H1 (cell line): ENCODE measurements around the gene CENPA. TPM values are rescaled to one million over a fixed set of nuclear protein-coding genes. Genes with fewer than 3 reads are reported as not detected.

Source experiments
- CTCF ChIA-PET: fragments of 300-600 bp; sonication (Branson Sonifier 250); formaldehyde crosslinking; loops from one replicate; lab custom pipeline; 2021; ENCODE audit not compliant: partially characterized antibody; lab: Charles Lee
- POLR2A ChIA-PET: fragments of 300-600 bp; sonication (Branson Sonifier 250); formaldehyde crosslinking; loops from one replicate; lab custom pipeline; 2021; ENCODE audit warnings: inconsistent platforms; ENCODE audit not compliant: partially characterized antibody; lab: Charles Lee
- DNase-seq, 2 experiments: peaks; one replicate each; pipeline versions ENCODE4 v3.0.0 to v3.0.0-alpha.2; 2010 to 2022; ENCODE audit warnings: low spot score in 2 of 2, low read depth in 1 of 2, mixed read lengths in 1 of 2
- FAIRE-seq: peaks from 2 replicates; lab custom pipeline; 2011; peaks lifted over from hg19 to GRCh38; lab: Jason Lieb, UNC
- H2AFZ ChIP-seq: 2 replicates; pipeline ENCODE4 v1.8.1; 2012; ENCODE audit warnings: low read length, inconsistent platforms
- H2AK5ac ChIP-seq: 2 replicates; pipeline ENCODE4 v1.6.1; 2013; ENCODE audit warnings: low read depth, low read length
- H2BK120ac ChIP-seq: replicated peaks from 2 replicates; pipeline ENCODE3; 2013; ENCODE audit warnings: low read depth, low read length, inconsistent platforms
- H2BK12ac ChIP-seq: 2 replicates; pipeline ENCODE4 v1.6.1; 2013; ENCODE audit warnings: low read depth, low read length
- H2BK15ac ChIP-seq: 2 replicates; pipeline ENCODE4 v1.6.1; 2013; ENCODE audit warnings: low read length
- H2BK20ac ChIP-seq: 2 replicates; pipeline ENCODE4 v1.6.1; 2013; ENCODE audit warnings: low read length
- H2BK5ac ChIP-seq: 2 replicates; pipeline ENCODE4 v1.6.1; 2013; ENCODE audit warnings: low read depth, low read length
- H3K14ac ChIP-seq: 2 replicates; pipeline ENCODE4 v1.6.1; 2013; ENCODE audit warnings: inconsistent platforms; ENCODE audit not compliant: insufficient read length
- H3K18ac ChIP-seq: 2 replicates; pipeline ENCODE4 v1.6.1; 2013; ENCODE audit warnings: low read length; ENCODE audit errors: extremely low read depth
- H3K23ac ChIP-seq: 2 replicates; pipeline ENCODE4 v1.6.1; 2013; ENCODE audit warnings: inconsistent platforms; ENCODE audit not compliant: insufficient read length
- H3K23me2 ChIP-seq: 2 replicates; pipeline ENCODE4 v1.6.1; 2013; ENCODE audit warnings: low read depth, low read length
- H3K27ac ChIP-seq: 2 replicates; pipeline ENCODE4 v1.6.1; 2011; ENCODE audit warnings: low read depth, low read length, inconsistent platforms
- H3K27me3 ChIP-seq, 4 experiments: replicated peaks in 1 of 4; 1 replicate in 1 of 4; 2 replicates in 3 of 4; pipeline versions ENCODE4 v1.6.1 to v1.8.1; 2011 to 2013; ENCODE audit warnings: low read length in 3 of 4, mild to moderate bottlenecking in 3 of 4, inconsistent platforms in 2 of 4, mixed read lengths in 2 of 4, moderate library complexity in 1 of 4; ENCODE audit not compliant: control insufficient read depth in 3 of 4, insufficient read depth in 3 of 4; ENCODE audit errors: extremely low read depth in 1 of 4
- H3K36me3 ChIP-seq, 4 experiments: 2 replicates each; pipeline versions ENCODE4 v1.6.1 to v1.8.1; 2011 to 2013; ENCODE audit warnings: mild to moderate bottlenecking in 4 of 4, low read length in 3 of 4, moderate library complexity in 2 of 4, control low read depth in 1 of 4, inconsistent platforms in 1 of 4; ENCODE audit not compliant: insufficient read depth in 4 of 4, control insufficient read depth in 2 of 4
- H3K4ac ChIP-seq: replicated peaks from 2 replicates; pipeline ENCODE3; 2013; ENCODE audit warnings: low read length, low read depth, mixed read lengths, inconsistent platforms; ENCODE audit not compliant: insufficient read length
- H3K4me1 ChIP-seq, 4 experiments: replicated peaks in 1 of 4; 1 replicate in 1 of 4; 2 replicates in 3 of 4; pipeline versions ENCODE4 v1.6.1 to v1.8.1; 2011 to 2013; ENCODE audit warnings: low read length in 3 of 4, inconsistent platforms in 2 of 4, mixed read lengths in 1 of 4; ENCODE audit not compliant: insufficient read depth in 4 of 4, control insufficient read depth in 3 of 4
- H3K4me2 ChIP-seq, 2 experiments: 2 replicates each; pipeline versions ENCODE4 v1.6.1 to v1.8.1; 2011 to 2013; ENCODE audit warnings: low read depth in 2 of 2, low read length in 2 of 2, control low read depth in 1 of 2, inconsistent platforms in 1 of 2, mild to moderate bottlenecking in 1 of 2; ENCODE audit not compliant: insufficient read depth in 1 of 2
- H3K4me3 ChIP-seq, 4 experiments: fragments of 200-600, 300-600 bp in 1 of 4; sonication (generic), shearing (Covaris generic), sonication (Bioruptor Twin) in 1 of 4; 2 replicates each; pipeline versions ENCODE4 v1.5.1 to v1.8.1; 2011 to 2016; ENCODE audit warnings: low read length in 4 of 4, low read depth in 3 of 4, control low read depth in 2 of 4, inconsistent platforms in 2 of 4, mild to moderate bottlenecking in 2 of 4, mixed read lengths in 1 of 4, moderate library complexity in 1 of 4; ENCODE audit not compliant: insufficient read depth in 2 of 4; ENCODE audit errors: extremely low read depth in 1 of 4
- H3K56ac ChIP-seq: replicated peaks from 2 replicates; pipeline ENCODE3; 2013; ENCODE audit warnings: low read depth, mild to moderate bottlenecking, mixed read lengths, low read length, inconsistent platforms; ENCODE audit not compliant: insufficient read length
- H3K79me1 ChIP-seq: 2 replicates; pipeline ENCODE4 v1.6.1; 2013; ENCODE audit warnings: low read depth, low read length, control low read depth
- H3K79me2 ChIP-seq, 2 experiments: 2 replicates each; pipeline versions ENCODE4 v1.6.1 to v1.8.1; 2012 to 2013; ENCODE audit warnings: low read length in 2 of 2, mild to moderate bottlenecking in 2 of 2, inconsistent platforms in 1 of 2; ENCODE audit not compliant: insufficient read depth in 2 of 2, control insufficient read depth in 1 of 2
- H3K9ac ChIP-seq, 4 experiments: replicated peaks in 1 of 4; 1 replicate in 1 of 4; 2 replicates in 3 of 4; pipeline versions ENCODE4 v1.6.1 to v1.8.1; 2011 to 2013; ENCODE audit warnings: low read depth in 3 of 4, low read length in 3 of 4, control low read depth in 2 of 4, mild to moderate bottlenecking in 2 of 4, moderate library complexity in 2 of 4, inconsistent platforms in 1 of 4; ENCODE audit errors: extremely low read depth in 1 of 4
- H3K9me3 ChIP-seq, 2 experiments: 2 replicates each; pipeline versions ENCODE4 v1.6.1 to v1.8.1; 2012 to 2013; ENCODE audit warnings: mild to moderate bottlenecking in 2 of 2, moderate library complexity in 2 of 2, control low read depth in 1 of 2, inconsistent platforms in 1 of 2, low read depth in 1 of 2, low read length in 1 of 2, mixed read lengths in 1 of 2; ENCODE audit not compliant: insufficient read depth in 2 of 2
- H4K20me1 ChIP-seq, 2 experiments: replicated peaks in 1 of 2; 2 replicates each; pipeline versions ENCODE3 to v1.8.1; 2011 to 2013; ENCODE audit warnings: inconsistent platforms in 2 of 2, low read length in 2 of 2, mild to moderate bottlenecking in 1 of 2; ENCODE audit not compliant: insufficient read depth in 2 of 2, control insufficient read depth in 1 of 2
- H4K5ac ChIP-seq: 2 replicates; pipeline ENCODE4 v1.6.1; 2013; ENCODE audit warnings: low read length, low read depth, mixed read lengths, inconsistent platforms; ENCODE audit not compliant: insufficient read length
- H4K8ac ChIP-seq: 2 replicates; pipeline ENCODE4 v1.8.0; 2013; ENCODE audit warnings: mild to moderate bottlenecking, moderate library complexity, low read length, inconsistent platforms; ENCODE audit not compliant: insufficient read depth; ENCODE audit errors: extremely low read depth
- H4K91ac ChIP-seq: replicated peaks from 2 replicates; pipeline ENCODE3; 2013; ENCODE audit warnings: low read length, mixed read lengths, inconsistent platforms; ENCODE audit not compliant: insufficient read length
- EZH2 ChIP-seq: fragments of 200-600 bp; sonication (generic); IDR thresholded peaks from 2 replicates; pipeline ENCODE4 v1.7.1; 2012; ENCODE audit warnings: low read depth, mild to moderate bottlenecking, moderate library complexity, low read length, inconsistent platforms; ENCODE audit not compliant: severe bottlenecking
- GTF2F1 ChIP-seq: IDR thresholded peaks from 2 replicates; pipeline ENCODE4 v1.6.1; 2012; ENCODE audit warnings: low read depth, low read length, improper control_type of control experiment, borderline replicate concordance
- HDAC2 ChIP-seq, 2 experiments: fragments of 300-600 bp in 1 of 2; sonication (generic) in 1 of 2; IDR thresholded peaks; 2 replicates each; pipeline ENCODE4 v1.6.1; 2011 to 2012; ENCODE audit warnings: low read depth in 2 of 2, low read length in 2 of 2, mild to moderate bottlenecking in 2 of 2, moderate library complexity in 2 of 2, borderline replicate concordance in 1 of 2, inconsistent platforms in 1 of 2
- POU5F1 ChIP-seq: IDR thresholded peaks from 2 replicates; pipeline ENCODE4 v1.6.1; 2011; ENCODE audit warnings: low read depth, mild to moderate bottlenecking, low read length, moderate library complexity
- RBBP5 ChIP-seq: IDR thresholded peaks from 2 replicates; pipeline ENCODE4 v1.7.1; 2012; ENCODE audit warnings: low read depth, mild to moderate bottlenecking, inconsistent platforms, low read length, moderate library complexity, borderline replicate concordance
- SUZ12 ChIP-seq: fragments of 200-600 bp; sonication (generic); IDR thresholded peaks from 2 replicates; pipeline ENCODE4 v1.6.1; 2012; ENCODE audit warnings: mild to moderate bottlenecking, inconsistent platforms, low read length, moderate library complexity, mixed read lengths
- TCF12 ChIP-seq: IDR thresholded peaks from 2 replicates; pipeline ENCODE4 v1.6.1; 2011; ENCODE audit warnings: low read depth, mild to moderate bottlenecking, low read length
- USF2 ChIP-seq: IDR thresholded peaks from 2 replicates; pipeline ENCODE4 v1.6.1; 2011; ENCODE audit warnings: low read length, improper control_type of control experiment
- WGBS, 2 experiments: shearing (Covaris generic) in 1 of 2; methylation state at CpG; one replicate each; pipeline versions ENCODE4 v1.1.6 to v1.1.7; 2013 to 2015; ENCODE audit warnings: low lambda C conversion rate in 2 of 2, mixed read lengths in 2 of 2, inconsistent platforms in 1 of 2, low coverage in 1 of 2, missing lambda C conversion rate in 1 of 2; ENCODE audit not compliant: insufficient replicate concordance in 2 of 2, insufficient coverage in 1 of 2, insufficient read length in 1 of 2; ENCODE audit errors: extremely low coverage in 1 of 2, missing lambda C conversion rate in 1 of 2; 5-methylcytosine and 5-hydroxymethylcytosine counted together
- polyA plus RNA-seq, 7 experiments: library from polyadenylated mRNA; depleted of rRNA in 3 of 7; stranded (reverse) in 5 of 7; unstranded in 2 of 7; fragments of >200 nt in 5 of 7; fragments of 200-250 nt in 2 of 7; gene quantifications; 1 replicate in 5 of 7; 2 replicates in 1 of 7; 4 replicates in 1 of 7; pipeline versions ENCODE4 v1.2.1 to v1.2.3, GENCODE V29; 2011 to 2013; ENCODE audit warnings: missing spikeins in 2 of 7, mixed read lengths in 2 of 7
- total RNA-seq: library from RNA; stranded (reverse); fragmentation: NEBNext Ultra II Directional; extraction: Animal tissue kit (Norgen Biotek cat#: 25700); gene quantifications from 2 replicates; pipeline ENCODE4 v1.2.1, GENCODE V29; 2021

Gene CENPA
- total and polyA plus RNA-seq, 2 of the 8 experiments (the other 6 are each of a cell fraction or from before 2014, with no cell fraction given), result 19.4 to 30.9 TPM

DNA sequence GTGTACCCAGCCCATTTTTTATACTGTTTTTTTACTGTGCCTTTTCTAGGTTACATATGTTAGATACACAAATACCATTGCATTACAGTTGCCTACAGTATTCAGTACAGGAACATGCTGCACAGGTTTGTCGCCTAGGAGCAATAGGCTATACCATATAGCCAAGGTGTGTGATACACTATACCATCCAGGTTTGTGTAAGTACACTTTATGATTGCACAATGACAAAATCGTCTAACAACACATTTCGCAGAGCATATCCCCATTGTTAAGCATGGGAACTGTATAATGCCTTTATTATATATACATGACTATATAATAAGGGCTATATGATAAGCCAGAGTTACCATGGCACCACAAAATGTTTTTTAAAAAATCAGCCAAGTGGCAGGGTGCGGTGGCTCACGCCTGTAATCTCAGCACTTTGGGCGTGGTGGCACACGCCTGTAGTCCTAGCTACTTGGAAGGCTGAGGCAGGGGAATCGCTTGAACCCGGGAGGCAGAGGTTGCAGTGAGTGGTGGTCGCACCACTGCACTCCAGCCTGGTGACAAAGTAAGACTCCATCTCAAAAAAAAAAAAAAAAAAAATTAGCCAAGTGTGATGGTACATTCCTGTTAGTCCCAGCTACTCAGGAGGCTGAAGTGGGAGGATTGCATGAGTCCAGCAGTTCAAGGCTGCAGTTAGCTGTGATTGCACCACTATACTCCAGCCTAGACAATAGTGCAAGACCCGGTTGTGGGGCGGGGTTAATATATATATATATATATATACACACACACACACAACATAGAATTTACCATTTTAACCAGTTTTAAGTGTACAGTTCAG, 2.8 kb upstream of the CENPA start:
- H3K27ac ChIP-seq, result no peak overlapping the region
- peaks cover 0 to 2% of the 10 kb centered on the region in 2 experiments for H4K20me1 ChIP-seq
- H2AK5ac ChIP-seq, result no peak overlapping the region
- H3K79me1 ChIP-seq, result peaks cover 2% of the 10 kb centered on the region; the same call in 1 of the 2 replicates
- H2BK12ac ChIP-seq, result no peak overlapping the region
- H2AFZ ChIP-seq, result no peak overlapping the region
- peaks cover 0 to 7% of the 10 kb centered on the region in 2 experiments; a peak in 2 of 4 replicates for H3K79me2 ChIP-seq
- no peak overlapping the region for H3K9ac ChIP-seq
- H3K4me2 ChIP-seq, result no peak overlapping the region
- no peak overlapping the region for H3K14ac ChIP-seq
- H3K23ac ChIP-seq, result no peak overlapping the region
- no peak overlapping the region for H4K5ac ChIP-seq
- no peak overlapping the region for H3K4me3 ChIP-seq
- peaks cover 0 to 5% (median 4%) of the 10 kb centered on the region in 4 experiments; a peak in 2 of 7 replicates for H3K27me3 ChIP-seq
- no peak overlapping the region for H2BK5ac ChIP-seq
- WGBS, 2 experiments, result 91% methylated on average over 12 of the region's 12 CpGs; no CpG with 5 or more reads in 1 of the 2 experiments
- H3K9me3 ChIP-seq, result no peaks in the 10 kb centered on the region
- FAIRE-seq (no peak), DNase-seq (no peak)
- no peak overlapping the region for H2BK15ac ChIP-seq
- POLR2A ChIA-PET, result interaction anchor here (0.6 to 0.7 kb wide), 2 partner anchors 25 to 190 kb away, joined by 3 read pairs; no protein-coding TSS in a partner anchor
- H3K56ac ChIP-seq, result no peak overlapping the region
- H3K4ac ChIP-seq, result no peak overlapping the region
- H3K23me2 ChIP-seq, result peaks cover 8% of the 10 kb centered on the region
- H4K91ac ChIP-seq, result no peak overlapping the region
- H3K18ac ChIP-seq, result no peak overlapping the region
- no peak overlapping the region for H2BK20ac ChIP-seq
- peaks cover 0 to 1% (median 0%) of the 10 kb centered on the region in 4 experiments; a peak in 2 of 7 replicates for H3K4me1 ChIP-seq
- H3K36me3 ChIP-seq, result peaks cover 2 to 4% (median 3%) of the 10 kb centered on the region in 4 experiments; a peak in 4 of 8 replicates
- H4K8ac ChIP-seq, result no peak overlapping the region
- CTCF ChIA-PET, result interaction anchor here (0.6 to 2.2 kb wide), 6 partner anchors 9 to 63 kb away, joined by 3 to 11 read pairs (median 3); no protein-coding TSS in a partner anchor
- H2BK120ac ChIP-seq, result no peak overlapping the region
- TF ChIP-seq EZH2 (no peak), POU5F1 (no peak), SUZ12 (no peak), RBBP5 (no peak), HDAC2 (IDR thresholded peaks at IDR 0.05; ENCODE audit: borderline replicate concordance in 1 of 2, low read depth in 2 of 2, low read length in 2 of 2) (no peak), USF2 (no peak), GTF2F1 (no peak), TCF12 (no peak)
- TF ChIP-seq, all 59 proteins: peak for 0
